ENCODE data around the gene RARRES2. TPM values are rescaled to one million over a fixed set of nuclear protein-coding genes. Genes with fewer than 3 reads are reported as not detected.
A peak's percentile ranks its signal among the peaks of the same experiment; 100 is the strongest.

RARRES2 gene
- total RNA-seq, 2 experiments from 2014 or later: not detected

DNA sequence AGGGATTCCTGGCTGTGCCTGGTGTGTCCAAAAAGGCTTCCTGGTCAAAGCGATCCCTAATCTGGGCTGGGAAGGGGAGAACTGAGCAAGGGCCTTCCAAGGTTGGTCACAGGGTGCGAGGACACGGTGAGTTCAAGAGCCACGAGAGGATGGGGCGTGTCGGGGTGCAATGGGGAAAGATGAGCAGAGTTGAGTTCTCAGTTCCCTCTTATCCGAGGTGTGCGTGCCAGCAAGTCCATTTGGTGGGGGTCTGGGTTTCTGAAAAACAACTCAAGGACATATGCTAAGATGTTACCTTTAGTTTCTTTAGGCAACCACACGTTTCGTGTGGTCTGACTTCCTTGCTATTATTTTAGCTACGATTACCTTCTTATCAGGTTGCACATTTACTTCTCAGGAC, 39.0 kb upstream of the RARRES2 start:
- TF ChIP-seq, protein P1, sequence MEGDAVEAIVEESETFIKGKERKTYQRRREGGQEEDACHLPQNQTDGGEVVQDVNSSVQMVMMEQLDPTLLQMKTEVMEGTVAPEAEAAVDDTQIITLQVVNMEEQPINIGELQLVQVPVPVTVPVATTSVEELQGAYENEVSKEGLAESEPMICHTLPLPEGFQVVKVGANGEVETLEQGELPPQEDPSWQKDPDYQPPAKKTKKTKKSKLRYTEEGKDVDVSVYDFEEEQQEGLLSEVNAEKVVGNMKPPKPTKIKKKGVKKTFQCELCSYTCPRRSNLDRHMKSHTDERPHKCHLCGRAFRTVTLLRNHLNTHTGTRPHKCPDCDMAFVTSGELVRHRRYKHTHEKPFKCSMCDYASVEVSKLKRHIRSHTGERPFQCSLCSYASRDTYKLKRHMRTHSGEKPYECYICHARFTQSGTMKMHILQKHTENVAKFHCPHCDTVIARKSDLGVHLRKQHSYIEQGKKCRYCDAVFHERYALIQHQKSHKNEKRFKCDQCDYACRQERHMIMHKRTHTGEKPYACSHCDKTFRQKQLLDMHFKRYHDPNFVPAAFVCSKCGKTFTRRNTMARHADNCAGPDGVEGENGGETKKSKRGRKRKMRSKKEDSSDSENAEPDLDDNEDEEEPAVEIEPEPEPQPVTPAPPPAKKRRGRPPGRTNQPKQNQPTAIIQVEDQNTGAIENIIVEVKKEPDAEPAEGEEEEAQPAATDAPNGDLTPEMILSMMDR (conservative IDR thresholded peaks at IDR 0.05; ENCODE audit: low read length): no peak
- no peak for TF ChIP-seq EZH2phosphoT487 (IDR thresholded peaks at IDR 0.05; ENCODE audit: borderline replicate concordance, low read depth, low read length)
- H3K4me3 ChIP-seq (ENCODE audit: low read depth, low read length, poor library complexity, severe bottlenecking): peak overlapping the region; percentile 93
- no peaks in the 10 kb centered on the region for H4K20me1 ChIP-seq (ENCODE audit: insufficient read depth, low read length)
- H3K4me2 ChIP-seq (ENCODE audit: low read length): peak overlapping the region; percentile 99
- H3K9me3 ChIP-seq (ENCODE audit: low read length): no peaks in the 10 kb centered on the region
- no peak overlapping the region for H2AFZ ChIP-seq (ENCODE audit: low read length)
- CTCF ChIA-PET (ENCODE audit: unreplicated experiment): no interaction called here
- intact Hi-C loops (cut with micrococcal nuclease; ENCODE audit: unreplicated experiment): no loop called here
- DNase-seq (ENCODE audit: low spot score): no peak
- POLR2A ChIA-PET: interaction anchor here (0.7 to 1.8 kb wide), 3 partner anchors 21 to 26 kb away, joined by 3 to 10 read pairs (median 4); no protein-coding TSS in a partner anchor
- H3K36me3 ChIP-seq (ENCODE audit: insufficient read depth, low read length): no peaks in the 10 kb centered on the region
- H3K27ac ChIP-seq (ENCODE audit: low read depth, low read length, poor library complexity, severe bottlenecking): no peak overlapping the region
- no peaks in the 10 kb centered on the region for H3K9me2 ChIP-seq (ENCODE audit: insufficient read depth, low read length)
- peaks cover 70% of the 10 kb centered on the region for H3K4me1 ChIP-seq (ENCODE audit: insufficient read depth, low read length, poor library complexity, severe bottlenecking)
- no peaks in the 10 kb centered on the region for H3K79me2 ChIP-seq (ENCODE audit: insufficient read depth, low read depth, low read length)
- no TSS peak for BruUV-seq (replicated peaks)

DNA sequence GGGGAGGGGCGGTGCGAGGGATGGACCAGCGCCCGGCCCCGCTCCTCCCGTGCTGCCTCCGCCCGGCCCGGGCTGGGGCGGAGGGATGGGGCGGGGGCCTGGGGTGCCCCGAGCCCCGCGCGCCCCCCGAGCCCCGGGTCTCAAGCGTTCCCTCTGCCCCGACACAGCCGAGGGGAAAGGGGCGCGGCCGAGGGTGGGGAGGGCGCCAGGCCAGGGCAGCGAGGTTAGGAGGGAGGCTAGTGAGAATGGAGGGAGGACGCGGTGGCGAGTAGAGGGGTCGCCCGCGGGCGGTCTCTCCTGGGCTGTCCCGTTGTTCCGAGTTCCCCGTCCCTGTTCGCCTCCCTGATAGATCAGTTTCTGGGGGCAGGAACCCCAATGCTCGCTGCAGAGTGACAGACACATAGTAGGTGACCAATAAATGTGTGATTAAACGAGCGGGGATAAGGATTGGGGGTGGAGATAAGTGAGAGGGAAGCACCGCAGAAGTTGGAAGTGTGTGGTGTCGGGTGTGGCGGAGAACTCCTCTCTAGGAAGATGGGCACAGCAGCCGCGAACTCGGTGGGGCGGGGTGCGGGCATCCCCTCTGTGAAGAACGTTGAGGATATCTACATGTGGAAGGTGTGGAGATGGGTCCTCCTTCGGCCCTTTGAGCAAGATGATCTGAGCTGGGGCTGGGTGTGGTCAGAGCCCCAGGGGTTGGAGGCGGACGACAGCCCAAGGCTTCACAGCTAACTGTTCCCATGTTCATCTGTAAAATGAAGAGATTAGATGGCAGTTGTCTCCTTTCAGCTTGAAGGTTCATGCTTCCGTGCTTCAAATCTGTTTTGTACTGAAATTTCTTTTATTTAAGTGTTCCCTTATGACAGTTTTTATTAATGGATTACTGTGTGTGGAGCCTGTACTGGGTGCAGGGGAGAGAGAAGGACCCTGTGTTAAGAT, 38.3 kb upstream of the RARRES2 start:
- Histone ChIP-seq H2AFZ (ENCODE audit: low read length) (peak overlapping the region; percentile 72), H3K4me1 (ENCODE audit: insufficient read depth, low read length, poor library complexity, severe bottlenecking) (peaks cover 70% of the 10 kb centered on the region), H3K79me2 (ENCODE audit: insufficient read depth, low read depth, low read length) (no peaks in the 10 kb centered on the region), H3K4me2 (ENCODE audit: low read length) (peak overlapping the region; percentile 99), H3K4me3 (ENCODE audit: low read depth, low read length, poor library complexity, severe bottlenecking) (peak overlapping the region; percentile 93), H3K27ac (ENCODE audit: low read depth, low read length, poor library complexity, severe bottlenecking) (peak overlapping the region; percentile 15), H3K36me3 (ENCODE audit: insufficient read depth, low read length) (no peaks in the 10 kb centered on the region), H4K20me1 (ENCODE audit: insufficient read depth, low read length) (no peaks in the 10 kb centered on the region), H3K9me3 (ENCODE audit: low read length) (no peaks in the 10 kb centered on the region), H3K9me2 (ENCODE audit: insufficient read depth, low read length) (no peaks in the 10 kb centered on the region)
- TSS peak; percentile 50 for BruUV-seq (replicated peaks)
- CTCF ChIA-PET (ENCODE audit: unreplicated experiment): no interaction called here
- POLR2A ChIA-PET: interaction anchor here (1.0 to 1.8 kb wide), 2 partner anchors 25 to 27 kb away, joined by 4 to 10 read pairs; no protein-coding TSS in a partner anchor
- TF ChIP-seq, protein P1 (conservative IDR thresholded peaks at IDR 0.05; ENCODE audit: low read length): no peak
- TF ChIP-seq EZH2phosphoT487 (IDR thresholded peaks at IDR 0.05; ENCODE audit: borderline replicate concordance, low read depth, low read length): no peak
- intact Hi-C loops (cut with micrococcal nuclease; ENCODE audit: unreplicated experiment): loop anchor here (1.0 to 10.0 kb wide), 3 partner anchors 26 to 595 kb away; partner anchors contain the start of gene KCNH2
- no peak for DNase-seq (ENCODE audit: low spot score)

Data from OCI-LY7 (cell line).